ENCODE measurements around the gene TRIM9.

The TRIM9 gene

GRCh38 chr14:51066576-51066975 is 28.3 kb downstream of the TRIM9 start:
- H3K4me3 ChIP-seq (ENCODE audit: low read depth, low read length), result no peak overlapping the region
- TF ChIP-seq CTCF (IDR thresholded peaks at IDR 0.05; ENCODE audit: low read depth, low read length), result no peak

- no peak overlapping the region for H3K4me3 ChIP-seq (ENCODE audit: low read depth, low read length)
- TF ChIP-seq CTCF (IDR thresholded peaks at IDR 0.05; ENCODE audit: low read depth, low read length), result no peak
These were observed 35.9 kb downstream of the TRIM9 start for GRCh38 chr14:51059032-51059431.

GRCh38 chr14:51058382-51058781 is 36.5 kb downstream of the TRIM9 start:
- H3K4me3 ChIP-seq (ENCODE audit: low read depth, low read length), result no peak overlapping the region
- no peak for TF ChIP-seq CTCF (IDR thresholded peaks at IDR 0.05; ENCODE audit: low read depth, low read length)

- no peak for TF ChIP-seq CTCF (IDR thresholded peaks at IDR 0.05; ENCODE audit: low read depth, low read length)
- no peak overlapping the region for H3K4me3 ChIP-seq (ENCODE audit: low read depth, low read length)
These were observed 38.5 kb downstream of the TRIM9 start for GRCh38 chr14:51056421-51056820.

- H3K4me3 ChIP-seq (ENCODE audit: low read depth, low read length), result no peak overlapping the region
- TF ChIP-seq CTCF (IDR thresholded peaks at IDR 0.05; ENCODE audit: low read depth, low read length), result no peak
These were observed 41.7 kb downstream of the TRIM9 start for GRCh38 chr14:51053157-51053556.

- no peak for TF ChIP-seq CTCF (IDR thresholded peaks at IDR 0.05; ENCODE audit: low read depth, low read length)
- H3K4me3 ChIP-seq (ENCODE audit: low read depth, low read length), result no peak overlapping the region
These were observed 49.9 kb downstream of the TRIM9 start for GRCh38 chr14:51044961-51045360.

- H3K4me3 ChIP-seq (ENCODE audit: low read depth, low read length), result no peak overlapping the region
- no peak for TF ChIP-seq CTCF (IDR thresholded peaks at IDR 0.05; ENCODE audit: low read depth, low read length)
These were observed 53.0 kb downstream of the TRIM9 start for GRCh38 chr14:51041883-51042282.

Data from WI38 (cell line).